Activated CD8-positive, alpha-beta memory T cell treated with anti-CD3 and anti-CD28 coated beads for 36 hours (primary cell): Measurements from ENCODE around the gene TOE1. TPM values are rescaled to one million over a fixed set of nuclear protein-coding genes. Genes with fewer than 3 reads are reported as not detected.

Experiments used
- CTCF ChIA-PET: fragments of 350-600 bp; sonication (Branson Sonifier 250); formaldehyde crosslinking; loops from one replicate; lab custom pipeline; 2021; ENCODE audit warnings: antibody characterized with exemption; lab: Charles Lee
- POLR2A ChIA-PET: fragments of 350-600 bp; sonication (Branson Sonifier 250); formaldehyde crosslinking; loops from one replicate; lab custom pipeline; 2021; ENCODE audit warnings: antibody characterized with exemption; lab: Charles Lee
- total RNA-seq, 2 experiments: library from RNA; stranded (reverse); gene quantifications; one replicate each; pipeline ENCODE4 v1.2.3, GENCODE V29; 2021

TOE1 gene
- total RNA-seq, 2 experiments from 2014 or later: 51.3 to 52.0 TPM

DNA sequence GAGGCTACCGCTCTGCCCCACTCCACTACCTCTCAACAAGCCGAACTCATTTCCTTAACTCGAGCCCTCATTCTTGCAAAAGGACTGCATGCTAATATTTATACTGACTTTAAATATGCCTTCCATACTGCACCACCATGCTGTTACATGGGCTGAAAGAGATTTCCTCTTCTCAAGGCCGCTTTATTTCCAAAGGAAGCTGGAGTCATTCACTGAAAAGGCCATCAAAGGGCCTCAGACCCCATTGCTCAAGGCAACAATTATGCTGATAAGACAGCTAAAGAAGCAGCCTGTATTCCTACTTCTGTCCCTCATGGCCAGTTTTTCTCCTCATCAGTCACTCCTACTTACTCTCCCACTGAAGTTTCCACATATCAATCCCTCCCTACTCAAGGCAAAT, 20.2 kb upstream of the TOE1 start:
- ChIA-PET CTCF (interaction anchor here (0.6 to 1.0 kb wide), 2 partner anchors 13 to 462 kb away, joined by 3 read pairs; no protein-coding TSS in a partner anchor), POLR2A (no interaction called here)

DNA sequence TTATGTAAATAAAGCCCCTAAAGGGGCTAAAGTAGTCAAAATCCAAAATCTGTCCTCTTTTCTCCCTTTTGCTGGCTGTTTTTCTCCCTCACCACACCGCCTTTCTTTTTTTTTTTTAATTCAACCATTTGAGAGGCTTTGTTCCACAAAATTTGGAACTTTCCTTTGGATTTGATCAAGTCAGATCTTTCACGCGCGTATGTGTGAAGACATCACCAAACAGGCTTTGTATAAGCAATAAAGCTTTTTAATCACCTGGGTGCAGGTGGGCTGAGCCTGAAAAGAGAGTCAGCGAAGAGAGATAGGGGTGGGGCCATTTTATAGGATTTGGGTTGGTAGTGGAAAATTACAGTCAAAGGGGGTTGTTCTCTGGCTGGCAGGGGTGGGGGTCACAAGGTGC, 18.5 kb upstream of the TOE1 start:
- POLR2A ChIA-PET: no interaction called here
- CTCF ChIA-PET: interaction anchor here (1.1 kb wide), 1 partner anchor 30 kb away, joined by 3 read pairs; no protein-coding TSS in a partner anchor

DNA sequence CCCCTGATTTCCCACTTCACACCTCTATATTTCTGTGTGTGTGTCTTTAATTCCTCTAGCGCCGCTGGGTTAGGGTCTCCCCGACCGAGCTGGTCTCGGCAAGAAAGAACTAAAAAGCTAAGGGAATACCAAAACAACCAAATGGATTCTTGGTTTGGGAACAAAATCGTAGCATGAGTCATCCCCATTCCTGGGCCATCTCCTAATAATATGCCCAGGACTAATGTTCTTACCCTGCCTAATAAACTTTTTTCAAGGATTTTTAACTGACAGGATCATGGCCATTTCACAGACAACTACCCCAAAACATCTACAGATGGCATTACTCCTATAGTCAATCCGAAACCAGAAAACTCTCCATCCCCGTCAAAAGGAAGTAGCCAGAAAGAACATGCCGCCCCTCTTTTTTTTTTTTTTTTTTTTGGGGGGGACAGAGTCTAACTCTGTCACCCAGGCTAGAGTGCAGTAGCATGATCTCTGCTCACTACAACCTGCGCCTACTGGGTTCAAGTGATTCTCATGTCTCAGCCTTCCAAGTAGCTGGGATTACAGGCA, 17.4 kb upstream of the TOE1 start:
- POLR2A ChIA-PET: interaction anchor here (0.6 kb wide), 1 partner anchor 103 kb away, joined by 4 read pairs; no protein-coding TSS in a partner anchor
- CTCF ChIA-PET: no interaction called here

DNA sequence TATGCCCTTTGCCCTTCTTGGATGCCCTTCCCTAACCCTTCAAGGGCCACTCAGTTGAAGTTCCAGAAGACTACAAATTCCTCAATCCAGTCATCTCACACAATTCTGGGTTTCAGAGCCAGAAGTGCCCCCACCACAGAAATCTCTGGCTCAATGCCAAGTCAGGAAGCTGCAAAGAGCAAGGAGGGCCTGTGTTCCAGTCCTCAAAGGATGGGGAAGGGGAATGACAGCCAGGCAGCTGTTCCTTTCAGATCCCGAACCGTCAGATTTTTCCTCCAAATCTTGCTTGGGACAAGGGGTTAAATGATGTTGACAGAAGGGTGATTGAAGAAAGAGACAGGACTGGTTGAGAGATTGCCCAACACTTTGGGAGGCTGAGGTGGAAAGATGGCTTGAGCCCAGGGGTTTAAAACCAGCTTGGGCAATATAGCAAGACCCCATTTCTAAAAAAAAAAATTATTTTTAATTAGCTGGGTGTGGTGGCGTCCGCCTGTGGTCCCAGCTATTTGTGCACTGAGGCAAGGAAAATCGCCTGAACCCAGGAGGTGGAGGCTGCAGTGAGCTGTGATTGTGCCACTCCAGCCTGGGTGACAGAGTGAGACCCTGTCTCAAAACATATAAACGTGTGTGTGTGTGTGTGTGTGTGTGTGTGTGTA, 14.0 kb upstream of the TOE1 start:
- POLR2A ChIA-PET: interaction anchor here (1.0 to 3.3 kb wide), 8 partner anchors 11 to 314 kb away, joined by 3 to 63 read pairs (median 5); partner anchors contain the start of genes AKR1A1, HECTD3, MUTYH and PRDX1
- CTCF ChIA-PET: interaction anchor here (1.6 to 3.4 kb wide), 3 partner anchors 10 to 312 kb away, joined by 4 to 25 read pairs (median 6); partner anchors contain the start of genes MUTYH and TOE1

DNA sequence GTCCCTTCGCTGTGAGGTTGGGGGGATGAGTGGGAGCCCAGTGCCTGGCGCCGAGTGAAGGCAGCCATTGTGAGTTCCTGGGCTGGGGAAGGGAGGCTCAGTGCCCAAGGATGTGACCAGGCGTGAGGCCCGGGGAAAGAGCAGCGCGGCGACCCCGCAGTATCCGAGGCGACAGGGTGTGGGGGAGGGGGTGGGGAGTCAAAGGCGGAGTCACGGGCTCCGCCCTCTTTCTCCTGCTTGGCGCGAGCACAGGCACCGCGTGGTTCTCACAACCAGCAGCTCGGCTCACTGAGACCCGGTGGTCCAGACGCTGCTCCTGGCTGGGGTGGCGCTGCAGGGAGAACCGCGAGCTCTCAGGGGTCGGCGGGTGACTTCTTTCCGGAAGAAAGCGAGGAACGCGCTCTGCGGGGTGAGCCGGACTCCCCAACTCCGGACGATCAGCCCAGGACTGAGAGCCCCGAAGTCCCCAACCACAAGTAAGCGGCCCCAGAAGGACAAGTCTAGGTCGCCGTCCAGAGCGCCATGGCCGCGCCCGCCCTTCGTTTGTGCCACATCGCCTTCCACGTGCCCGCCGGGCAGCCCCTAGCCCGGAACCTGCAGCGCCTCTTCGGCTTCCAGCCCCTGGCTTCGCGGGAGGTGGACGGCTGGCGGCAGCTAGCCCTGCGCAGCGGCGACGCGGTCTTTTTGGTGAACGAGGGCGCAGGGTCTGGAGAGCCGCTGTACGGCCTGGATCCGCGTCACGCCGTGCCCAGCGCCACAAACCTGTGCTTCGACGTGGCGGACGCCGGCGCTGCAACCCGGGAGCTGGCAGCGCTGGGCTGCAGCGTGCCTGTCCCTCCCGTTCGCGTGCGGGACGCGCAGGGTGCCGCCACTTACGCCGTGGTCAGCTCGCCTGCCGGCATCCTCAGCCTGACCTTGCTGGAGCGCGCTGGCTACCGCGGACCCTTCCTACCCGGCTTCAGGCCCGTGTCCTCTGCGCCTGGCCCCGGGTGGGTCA, 13.0 kb upstream of the TOE1 start, which contains the start of gene HPDL:
TSS of gene HPDL (plus strand) at position 269 of the 997 bp plus-strand sequence. CDS start at position 523, 254 bp downstream.
- ChIA-PET CTCF (interaction anchor here (0.8 to 3.4 kb wide), 9 partner anchors 9 to 315 kb away, joined by 3 to 25 read pairs (median 3); partner anchors contain the start of genes MUTYH, TOE1 and UROD), POLR2A (interaction anchor here (1.0 to 3.3 kb wide), 7 partner anchors 12 to 315 kb away, joined by 3 to 63 read pairs (median 5); partner anchors contain the start of genes AKR1A1, HECTD3, MUTYH and PRDX1)

DNA sequence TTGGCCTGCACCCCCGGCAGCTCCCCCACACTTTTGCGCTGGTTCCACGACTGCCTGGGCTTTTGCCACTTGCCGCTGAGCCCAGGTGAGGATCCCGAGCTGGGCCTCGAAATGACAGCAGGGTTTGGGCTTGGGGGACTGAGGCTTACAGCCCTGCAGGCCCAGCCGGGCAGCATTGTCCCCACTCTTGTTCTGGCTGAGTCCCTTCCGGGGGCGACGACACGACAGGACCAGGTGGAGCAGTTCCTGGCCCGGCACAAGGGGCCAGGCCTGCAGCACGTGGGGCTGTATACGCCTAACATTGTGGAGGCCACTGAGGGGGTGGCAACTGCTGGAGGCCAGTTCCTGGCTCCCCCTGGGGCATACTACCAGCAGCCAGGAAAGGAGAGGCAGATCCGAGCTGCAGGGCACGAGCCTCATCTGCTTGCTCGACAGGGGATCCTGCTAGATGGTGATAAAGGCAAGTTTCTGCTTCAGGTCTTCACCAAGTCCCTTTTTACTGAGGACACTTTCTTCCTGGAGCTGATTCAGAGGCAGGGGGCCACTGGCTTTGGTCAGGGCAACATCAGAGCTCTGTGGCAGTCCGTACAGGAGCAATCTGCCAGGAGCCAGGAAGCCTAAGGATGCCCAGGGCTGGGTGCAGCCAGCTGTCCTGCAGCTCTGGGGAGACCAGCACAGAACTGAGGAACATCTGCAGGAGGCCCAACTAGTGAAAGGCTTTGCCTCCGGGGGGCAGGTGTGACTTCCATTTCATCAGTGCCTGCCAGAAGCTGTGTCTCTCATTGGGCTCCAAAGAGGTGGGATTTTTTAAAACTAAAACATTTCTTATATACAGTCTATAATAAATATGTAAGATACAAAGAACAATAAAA, 12.1 kb upstream of the TOE1 start:
- POLR2A ChIA-PET: interaction anchor here (1.4 to 3.3 kb wide), 4 partner anchors 12 to 316 kb away, joined by 3 to 63 read pairs (median 10); partner anchors contain the start of genes HECTD3, MUTYH, TOE1 and UROD
- CTCF ChIA-PET: interaction anchor here (0.6 to 3.4 kb wide), 9 partner anchors 8 to 165 kb away, joined by 3 to 25 read pairs (median 3); partner anchors contain the start of genes MUTYH and TOE1

DNA sequence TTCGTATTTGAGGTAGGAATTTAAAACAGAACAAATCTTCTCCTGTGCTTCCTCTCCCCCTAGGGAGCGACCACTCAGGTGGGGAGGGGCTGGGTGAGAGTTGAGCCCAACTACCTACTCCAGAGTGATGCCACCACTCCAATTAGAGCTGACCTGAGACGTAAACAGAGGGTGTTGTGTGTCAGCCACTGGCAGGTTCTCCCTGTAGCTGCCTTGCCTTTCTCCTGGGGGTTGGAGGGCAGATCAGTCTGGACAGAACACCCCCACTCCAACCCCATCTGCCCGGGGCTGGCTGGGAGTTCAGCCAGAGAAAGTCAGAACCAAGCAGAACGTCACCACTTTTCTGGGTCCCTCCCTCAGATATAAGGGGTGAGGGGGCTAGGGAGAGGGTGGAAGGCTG, 11.3 kb upstream of the TOE1 start:
- CTCF ChIA-PET: interaction anchor here (0.7 to 3.4 kb wide), 3 partner anchors 11 to 28 kb away, joined by 3 to 25 read pairs (median 3); partner anchors contain the start of genes MUTYH and TOE1
- POLR2A ChIA-PET: interaction anchor here (2.5 to 3.3 kb wide), 2 partner anchors 11 to 317 kb away, joined by 13 to 63 read pairs; partner anchors contain the start of genes HECTD3, MUTYH, TOE1 and UROD

DNA sequence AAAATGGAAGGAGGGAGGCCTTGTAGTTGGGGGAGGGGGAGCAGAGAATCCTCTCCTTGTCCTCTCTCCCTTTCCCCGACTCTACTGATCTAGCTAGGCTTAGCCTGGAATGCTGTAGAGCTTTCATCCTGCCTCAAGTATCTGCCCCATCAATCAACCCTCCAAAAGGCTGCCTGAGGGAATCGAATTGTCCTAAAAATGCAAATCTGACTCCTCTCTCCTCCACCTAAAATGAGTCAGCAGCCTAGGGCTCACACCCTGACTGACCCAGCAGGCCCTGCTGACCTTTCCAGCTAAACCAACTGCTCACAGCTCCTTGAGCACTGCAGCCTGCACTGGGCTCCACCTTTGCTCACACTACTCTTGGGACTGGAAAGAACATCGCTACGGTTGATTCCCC, 10.5 kb upstream of the TOE1 start:
- CTCF ChIA-PET: interaction anchor here (0.6 to 1.1 kb wide), 3 partner anchors 10 to 171 kb away, joined by 3 to 6 read pairs (median 3); partner anchors contain the start of gene MMACHC
- POLR2A ChIA-PET: no interaction called here

DNA sequence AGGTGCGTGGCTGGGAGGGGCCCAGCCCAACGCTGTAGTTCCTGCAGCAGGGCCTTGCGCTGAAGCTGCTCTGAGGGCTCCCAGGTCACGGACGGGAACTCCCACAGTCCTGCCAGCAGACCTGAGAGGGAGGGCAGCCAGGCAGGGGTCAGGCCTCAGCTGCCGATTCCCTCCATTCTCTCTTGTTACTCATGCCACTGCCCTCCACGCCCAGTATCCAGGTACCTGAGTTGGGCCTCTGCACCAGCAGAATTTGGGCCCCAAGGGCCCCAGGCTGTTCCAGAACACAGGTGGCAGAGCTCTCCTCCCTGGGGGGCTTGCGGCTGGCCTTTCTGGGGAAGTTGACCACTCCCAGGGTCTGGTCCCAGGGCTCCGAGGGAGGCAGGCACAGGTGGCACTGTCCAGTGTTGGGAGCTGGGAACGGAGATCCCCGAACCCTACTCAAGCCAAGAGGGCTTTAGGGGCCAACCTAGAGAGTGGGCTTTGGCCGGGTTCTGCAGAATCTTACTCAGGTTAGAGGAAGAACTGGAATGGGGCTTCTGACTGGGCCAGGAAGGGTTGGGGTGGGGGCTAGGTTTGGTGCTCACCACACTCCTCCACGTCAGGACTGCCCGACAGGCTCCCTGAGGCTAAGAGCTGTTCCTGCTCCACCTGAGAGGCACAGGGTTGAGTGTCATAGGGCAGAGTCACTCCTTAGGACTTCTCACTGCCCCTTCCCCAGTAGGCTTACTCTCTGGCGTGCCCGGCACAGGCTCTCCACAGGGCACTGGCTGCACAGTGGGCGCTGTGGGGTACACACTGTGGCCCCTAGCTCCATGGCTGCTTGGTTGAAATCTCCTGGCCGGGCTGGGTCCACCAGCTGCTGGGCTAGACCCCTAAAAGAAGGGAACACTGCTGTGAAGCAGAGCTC, 8.3 kb upstream of the TOE1 start:
- CTCF ChIA-PET: interaction anchor here (0.7 kb wide), 1 partner anchor 159 kb away, joined by 3 read pairs; the partner anchor contains the start of gene TESK2

DNA sequence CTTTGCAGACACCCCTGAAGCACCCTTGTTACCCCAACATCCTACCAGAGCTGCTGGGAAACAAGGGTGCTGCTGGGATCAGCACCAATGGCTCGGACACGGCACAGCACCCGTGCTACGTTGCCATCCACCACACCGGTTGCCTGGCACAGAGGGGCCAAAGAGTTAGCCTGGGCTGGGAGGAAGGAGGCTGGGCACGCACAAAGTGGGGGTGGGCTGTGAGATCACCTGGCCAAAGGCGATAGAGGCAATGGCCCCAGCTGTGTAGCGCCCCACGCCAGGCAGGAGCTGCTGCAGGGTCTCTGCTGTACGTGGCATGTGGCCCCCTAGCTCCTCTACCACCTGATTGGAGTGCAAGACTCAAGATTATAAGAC, 7.6 kb upstream of the TOE1 start:
- CTCF ChIA-PET: no interaction called here
- POLR2A ChIA-PET: no interaction called here

More for the DNA sequence above, 8.3 kb upstream of the TOE1 start:
- POLR2A ChIA-PET: no interaction called here

DNA sequence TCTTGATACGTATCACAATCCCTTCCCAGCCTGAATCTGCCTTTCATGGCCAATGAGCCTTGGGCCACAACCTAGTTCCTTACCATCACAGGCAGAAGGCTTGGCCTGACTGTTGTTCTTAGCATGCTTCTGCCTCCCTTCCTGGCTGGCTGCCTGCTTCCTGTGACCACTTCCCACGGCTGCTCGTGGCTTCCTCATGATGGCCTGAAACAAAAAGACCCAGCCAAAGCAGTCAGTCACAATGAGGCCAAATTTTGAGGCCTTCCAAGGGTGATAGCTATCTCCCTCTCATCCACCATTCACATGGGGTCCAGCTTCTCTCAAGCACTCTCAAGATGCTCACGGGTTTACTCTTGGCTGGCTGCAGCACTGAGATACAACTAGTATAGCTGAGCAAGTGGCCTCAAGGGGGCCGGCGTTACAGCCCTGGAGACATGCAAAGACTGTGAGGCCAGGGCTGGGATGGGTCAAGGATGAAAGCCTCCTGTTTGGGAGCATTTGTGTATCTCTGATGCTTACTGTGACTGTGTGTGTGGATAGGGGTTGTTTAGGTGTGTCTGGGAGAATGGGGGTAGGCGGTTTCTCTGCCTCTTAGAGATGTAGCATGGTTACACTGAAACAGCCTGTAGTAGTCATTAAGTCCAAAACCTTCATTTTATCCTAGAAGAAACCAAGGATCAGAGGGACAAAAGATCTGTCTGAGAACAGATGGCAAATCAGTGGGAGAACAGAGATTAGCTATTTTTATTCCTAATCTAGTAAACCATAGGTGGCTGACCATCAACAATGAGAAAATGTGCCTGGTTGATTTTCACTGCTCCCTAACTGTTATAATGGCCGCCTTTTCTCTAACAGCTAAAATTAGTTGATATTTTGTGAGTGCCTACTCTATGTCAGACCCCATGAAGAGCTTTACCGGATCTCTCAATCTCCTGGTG, 5.4 kb upstream of the TOE1 start:
- ChIA-PET CTCF (interaction anchor here (2.5 kb wide), 1 partner anchor 8 kb away, joined by 6 read pairs; the partner anchor contains the start of gene HPDL), POLR2A (no interaction called here)

DNA sequence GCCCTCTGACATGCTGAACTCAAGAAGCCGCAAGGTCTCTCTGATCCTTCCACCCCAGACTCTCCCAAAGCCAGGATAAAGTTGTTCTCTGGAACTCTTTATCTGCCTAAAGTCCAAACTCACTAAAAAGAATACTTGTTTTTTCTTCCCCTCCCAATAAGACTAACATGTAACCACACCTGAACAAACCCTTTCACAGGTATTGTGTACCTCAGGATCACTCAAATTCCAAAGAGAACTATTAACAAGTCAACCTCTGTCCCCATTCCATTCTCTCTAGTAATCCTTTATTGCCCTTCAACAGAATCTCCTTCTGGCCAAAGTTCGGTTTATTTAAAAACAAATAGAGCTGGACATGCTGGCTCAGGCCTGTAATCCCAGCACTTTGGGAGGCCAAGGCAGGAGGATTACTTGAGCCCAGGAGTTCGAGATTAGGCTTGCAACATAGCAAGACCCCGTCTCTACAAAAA, 4.1 kb upstream of the TOE1 start:
- ChIA-PET POLR2A (no interaction called here), CTCF (interaction anchor here (2.5 kb wide), 1 partner anchor 9 kb away, joined by 6 read pairs; the partner anchor contains the start of gene HPDL)

DNA sequence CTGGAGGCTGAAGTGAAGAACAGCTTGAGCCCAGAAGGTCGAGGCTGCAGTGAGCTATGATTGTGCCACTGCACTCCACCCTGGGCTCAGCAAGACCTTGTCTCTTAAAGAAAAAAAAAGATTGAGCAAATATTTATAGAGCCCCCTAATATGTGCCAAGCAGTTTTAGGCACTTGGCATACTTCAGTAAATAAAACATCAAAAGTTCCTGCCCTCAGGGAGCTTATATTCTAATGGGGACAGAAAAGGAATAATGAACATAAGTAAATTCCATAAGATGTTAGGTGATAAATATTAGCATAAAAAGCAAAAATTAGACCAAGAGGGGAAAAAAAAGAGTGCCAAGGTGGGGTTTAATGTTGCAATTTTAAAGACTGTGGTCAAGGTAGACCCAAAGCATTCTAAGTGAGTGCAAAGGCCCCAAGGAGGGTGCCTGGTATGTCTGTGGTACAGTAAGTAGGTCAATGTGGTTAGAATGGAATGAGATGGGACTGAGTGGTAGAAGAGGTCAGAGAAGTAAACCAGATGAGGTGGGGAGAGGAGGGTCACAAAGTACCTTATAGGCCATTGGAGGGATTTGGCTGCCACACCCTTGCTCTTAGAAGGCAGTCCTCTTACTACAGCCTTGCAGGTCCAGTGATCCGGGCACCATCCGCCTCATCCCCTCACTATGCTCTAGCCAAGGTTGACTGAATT, 2.2 kb upstream of the TOE1 start:
- CTCF ChIA-PET: no interaction called here
- POLR2A ChIA-PET: interaction anchor here (6.0 kb wide), 1 partner anchor 11 kb away, joined by 63 read pairs; the partner anchor contains the start of gene HPDL

DNA sequence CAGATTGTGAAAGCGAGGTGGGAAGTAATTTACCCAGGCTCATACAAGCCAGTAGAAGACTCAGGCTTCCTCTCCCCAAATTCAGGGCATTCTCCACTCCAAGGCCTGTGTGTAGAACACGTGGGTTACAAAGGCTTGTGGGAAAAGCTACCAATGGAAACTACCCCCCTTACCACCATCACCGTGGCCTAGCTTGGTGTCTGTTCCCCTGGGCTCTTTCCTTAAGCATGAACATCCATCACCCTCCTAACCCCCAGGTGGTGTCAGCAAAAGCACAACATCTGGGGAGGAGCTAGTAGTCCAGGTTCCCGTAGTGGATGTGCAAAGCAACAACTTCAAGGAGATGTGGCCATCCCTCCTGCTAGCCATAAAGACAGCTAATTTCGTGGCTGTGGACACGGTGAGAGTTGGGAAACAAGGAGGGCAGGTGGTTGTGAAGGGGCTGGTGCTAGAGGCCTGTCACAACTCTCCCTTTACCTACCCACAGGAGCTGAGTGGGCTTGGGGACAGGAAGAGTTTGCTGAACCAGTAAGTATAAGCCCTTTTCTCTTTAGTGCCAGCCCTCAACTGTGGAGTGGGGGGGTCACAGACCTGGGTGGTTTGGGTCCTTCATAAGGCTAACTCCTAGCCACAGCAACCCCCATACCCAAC, 971 bp downstream of the TOE1 start:
- POLR2A ChIA-PET: interaction anchor here (0.5 to 6.0 kb wide), 16 partner anchors 9 to 619 kb away, joined by 3 to 63 read pairs (median 6); partner anchors contain the start of genes CCDC163, EIF2B3, HECTD3 and HPDL
- CTCF ChIA-PET: interaction anchor here (0.9 to 3.5 kb wide), 9 partner anchors 8 to 329 kb away, joined by 3 to 25 read pairs (median 5); partner anchors contain the start of genes HPDL, TESK2 and UROD
